H9 (cell line): ENCODE results near the gene CDCA3. TPM values are rescaled to one million over a fixed set of nuclear protein-coding genes. Genes with fewer than 3 reads are reported as not detected.

Source experiments
- DNase-seq: peaks from one replicate; pipeline ENCODE4 v3.0.0-alpha.2; 2017
- H2AFZ ChIP-seq: one replicate; pipeline ENCODE4 v1.6.1; 2013; ENCODE audit warnings: mild to moderate bottlenecking, low read length, control low read depth, moderate library complexity
- H2AK5ac ChIP-seq: 2 replicates; pipeline ENCODE4 v1.6.1; 2013; ENCODE audit warnings: low read length, control low read depth, mixed read lengths; ENCODE audit not compliant: insufficient read length
- H2BK120ac ChIP-seq: one replicate; pipeline ENCODE4 v1.6.1; 2013; ENCODE audit warnings: low read depth, mild to moderate bottlenecking, low read length, control low read depth, inconsistent platforms; ENCODE audit not compliant: poor library complexity, severe bottlenecking
- H2BK12ac ChIP-seq: 2 replicates; pipeline ENCODE4 v1.6.1; 2013; ENCODE audit warnings: low read length, control low read depth, mixed read lengths, low read depth; ENCODE audit not compliant: insufficient read length
- H2BK15ac ChIP-seq: 2 replicates; pipeline ENCODE4 v1.6.1; 2013; ENCODE audit warnings: low read depth, low read length, control low read depth
- H2BK20ac ChIP-seq: one replicate; pipeline ENCODE4 v1.6.1; 2013; ENCODE audit warnings: low read depth, mild to moderate bottlenecking, low read length, control low read depth, inconsistent platforms; ENCODE audit not compliant: poor library complexity, severe bottlenecking
- H2BK5ac ChIP-seq: 2 replicates; pipeline ENCODE4 v1.6.1; 2013; ENCODE audit warnings: low read length, control low read depth, mixed read lengths; ENCODE audit not compliant: insufficient read length
- H3K14ac ChIP-seq: 2 replicates; pipeline ENCODE4 v1.6.1; 2013; ENCODE audit warnings: low read length, control low read depth; ENCODE audit not compliant: insufficient read depth
- H3K18ac ChIP-seq: 2 replicates; pipeline ENCODE4 v1.6.1; 2013; ENCODE audit warnings: low read depth, mild to moderate bottlenecking, mixed read lengths, low read length, control low read depth; ENCODE audit not compliant: insufficient read length
- H3K23ac ChIP-seq: 2 replicates; pipeline ENCODE4 v1.6.1; 2013; ENCODE audit warnings: low read length, control low read depth, mixed read lengths, low read depth; ENCODE audit not compliant: insufficient read length
- H3K23me2 ChIP-seq: 2 replicates; pipeline ENCODE4 v1.6.1; 2013; ENCODE audit warnings: low read depth, mild to moderate bottlenecking, mixed read lengths, low read length, control low read depth; ENCODE audit not compliant: insufficient read length, poor library complexity, severe bottlenecking
- H3K27ac ChIP-seq: 2 replicates; pipeline ENCODE4 v1.5.1; 2013; ENCODE audit warnings: low read length, control low read depth, mixed read lengths, low read depth; ENCODE audit not compliant: insufficient read length
- H3K27me3 ChIP-seq: 2 replicates; pipeline ENCODE4 v1.6.1; 2013; ENCODE audit warnings: low read length, control low read depth, inconsistent platforms; ENCODE audit not compliant: insufficient read depth
- H3K4ac ChIP-seq: 2 replicates; pipeline ENCODE4 v1.6.1; 2013; ENCODE audit warnings: low read depth, mild to moderate bottlenecking, control low read depth, inconsistent platforms, low read length, moderate library complexity
- H3K4me1 ChIP-seq: 2 replicates; pipeline ENCODE4 v1.6.1; 2013; ENCODE audit warnings: low read length, control low read depth, inconsistent platforms; ENCODE audit not compliant: insufficient read depth
- H3K4me2 ChIP-seq: 2 replicates; pipeline ENCODE4 v1.6.1; 2013; ENCODE audit warnings: low read length, control low read depth, mixed read lengths; ENCODE audit not compliant: insufficient read length, insufficient read depth
- H3K56ac ChIP-seq: 2 replicates; pipeline ENCODE4 v1.6.1; 2013; ENCODE audit warnings: low read depth, mild to moderate bottlenecking, mixed read lengths, low read length, control low read depth; ENCODE audit not compliant: insufficient read length
- H3K79me1 ChIP-seq: 2 replicates; pipeline ENCODE4 v1.6.1; 2013; ENCODE audit warnings: low read depth, mild to moderate bottlenecking, moderate library complexity, low read length, control low read depth, inconsistent platforms; ENCODE audit not compliant: insufficient read depth, poor library complexity, severe bottlenecking
- H3K79me2 ChIP-seq: 2 replicates; pipeline ENCODE4 v1.6.1; 2013; ENCODE audit warnings: low read length, control low read depth, inconsistent platforms; ENCODE audit not compliant: insufficient read depth
- H3K9ac ChIP-seq: 2 replicates; pipeline ENCODE4 v1.6.1; 2013; ENCODE audit warnings: low read length, control low read depth, mixed read lengths; ENCODE audit not compliant: insufficient read length; ENCODE audit errors: extremely low read depth
- H3K9me3 ChIP-seq: one replicate; pipeline ENCODE4 v1.6.1; 2013; ENCODE audit warnings: low read depth, low read length, inconsistent platforms; ENCODE audit not compliant: control insufficient read depth
- H3T11ph ChIP-seq: one replicate; pipeline ENCODE4 v1.6.1; 2013; ENCODE audit warnings: mild to moderate bottlenecking, low read length, control low read depth, inconsistent platforms
- H4K20me1 ChIP-seq: one replicate; pipeline ENCODE4 v1.6.1; 2013; ENCODE audit not compliant: control insufficient read depth, insufficient read length, insufficient read depth
- H4K5ac ChIP-seq: 2 replicates; pipeline ENCODE4 v1.6.1; 2013; ENCODE audit warnings: low read depth, mild to moderate bottlenecking, mixed read lengths, low read length, control low read depth; ENCODE audit not compliant: insufficient read length
- H4K8ac ChIP-seq: replicated peaks from 2 replicates; pipeline ENCODE4 v1.6.1; 2013; ENCODE audit warnings: low read length, control low read depth, mixed read lengths, low read depth; ENCODE audit not compliant: insufficient read length
- H4K91ac ChIP-seq: 2 replicates; pipeline ENCODE4 v1.6.1; 2013; ENCODE audit warnings: low read depth, mild to moderate bottlenecking, moderate library complexity, mixed read lengths, low read length, control low read depth; ENCODE audit not compliant: insufficient read length
- H3K27ac Mint-ChIP-seq, 3 experiments: 2 replicates in 2 of 3; 3 replicates in 1 of 3; pipeline ENCODE4 v1.8.0; 2020 to 2021; ENCODE audit warnings: mixed read lengths in 3 of 3, mild to moderate bottlenecking in 1 of 3, moderate library complexity in 1 of 3
- H3K27me3 Mint-ChIP-seq: 2 replicates; pipeline ENCODE4 v1.8.0; 2021; ENCODE audit warnings: low read depth, mild to moderate bottlenecking, moderate library complexity, mixed read lengths
- H3K36me3 Mint-ChIP-seq, 3 experiments: 2 replicates in 2 of 3; 3 replicates in 1 of 3; pipeline ENCODE4 v1.8.0; 2020 to 2021; ENCODE audit warnings: low read depth in 3 of 3, mixed read lengths in 3 of 3; ENCODE audit not compliant: insufficient read depth in 1 of 3
- H3K4me1 Mint-ChIP-seq, 2 experiments: 2 replicates each; pipeline ENCODE4 v1.8.0; 2020; ENCODE audit warnings: mixed read lengths in 2 of 2
- H3K4me3 Mint-ChIP-seq, 2 experiments: 2 replicates in 1 of 2; 3 replicates in 1 of 2; pipeline ENCODE4 v1.8.0; 2020 to 2021; ENCODE audit warnings: mild to moderate bottlenecking in 2 of 2, mixed read lengths in 2 of 2, moderate library complexity in 1 of 2
- H3K9me3 Mint-ChIP-seq, 2 experiments: 2 replicates in 1 of 2; 3 replicates in 1 of 2; pipeline ENCODE4 v1.8.0; 2020; ENCODE audit warnings: mild to moderate bottlenecking in 2 of 2, mixed read lengths in 2 of 2, moderate library complexity in 1 of 2
- WGBS: extraction: QIAGEN DNeasy Blood & Tissue Kit; methylation state at CpG from one replicate; pipeline ENCODE4 v1.1.7; 2013; ENCODE audit warnings: missing lambda C conversion rate, low lambda C conversion rate, mixed read lengths; ENCODE audit not compliant: insufficient read length; ENCODE audit errors: extremely low coverage; 5-methylcytosine and 5-hydroxymethylcytosine counted together
- total RNA-seq: library from RNA; stranded (reverse); gene quantifications from 2 replicates; pipeline ENCODE4 v1.2.1, GENCODE V29; 2021
- TF ChIP-seq, protein P1 (sequence below): fragments of 200-600 bp; sonication (generic); conservative IDR thresholded peaks from 3 replicates; pipeline ENCODE4 v1.8.0; 2021; ENCODE audit warnings: antibody characterized with exemption, mild to moderate bottlenecking

CDCA3 gene
- total RNA-seq, 1 experiment from 2014 or later = 45.1 TPM

DNA sequence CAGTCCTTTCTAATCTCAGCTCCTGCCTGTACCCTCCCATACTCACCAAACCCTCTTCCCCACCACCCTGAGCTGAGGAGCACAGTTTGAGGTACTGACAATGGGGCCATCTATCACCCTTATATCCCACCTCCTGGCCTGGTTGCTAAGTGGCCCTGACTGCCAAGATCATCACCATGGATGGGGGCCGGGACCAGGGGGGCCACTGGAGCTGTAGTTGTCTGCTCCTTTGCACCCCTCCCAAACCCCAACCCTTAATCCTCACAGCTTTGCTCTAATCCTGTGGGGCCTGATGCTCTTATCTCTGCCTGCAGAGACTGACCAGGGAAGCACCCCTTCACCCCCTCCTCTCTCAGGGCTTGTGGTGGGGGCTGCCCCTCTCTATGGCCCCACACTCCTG, 10.8 kb downstream of the CDCA3 start:
- Histone ChIP-seq H3K79me1 (no peaks in the 10 kb centered on the region), H3K18ac (no peak overlapping the region), H3K9ac (no peak overlapping the region), H3T11ph (no peak overlapping the region), H4K91ac (no peak overlapping the region), H2BK12ac (no peak overlapping the region), H3K27ac (no peak overlapping the region), H3K4ac (no peak overlapping the region), H3K9me3 (no peaks in the 10 kb centered on the region), H3K23ac (no peak overlapping the region), H3K14ac (no peak overlapping the region), H2BK20ac (no peak overlapping the region), H4K8ac (no peak overlapping the region), H2AFZ (no peak overlapping the region), H2BK15ac (no peak overlapping the region), H2BK120ac (no peak overlapping the region), H3K56ac (no peak overlapping the region), H2AK5ac (no peak overlapping the region), H4K20me1 (no peaks in the 10 kb centered on the region), H2BK5ac (no peak overlapping the region), H3K79me2 (no peaks in the 10 kb centered on the region), H3K4me2 (no peak overlapping the region), H3K4me1 (no peaks in the 10 kb centered on the region), H3K27me3 (no peaks in the 10 kb centered on the region), H4K5ac (no peak overlapping the region), H3K23me2 (no peaks in the 10 kb centered on the region)
- H3K9me3 Mint-ChIP-seq = no peaks in the 10 kb centered on the region; a peak in 1 of 5 replicates
- DNase-seq = no peak
- H3K27ac Mint-ChIP-seq = peak overlapping the region in 2 of 3 experiments; percentile 39 to 67; a peak in 3 of 7 replicates
- H3K27me3 Mint-ChIP-seq = no peaks in the 10 kb centered on the region
- peaks cover 29 to 72% (median 71%) of the 10 kb centered on the region in 3 experiments for H3K36me3 Mint-ChIP-seq
- TF ChIP-seq, protein P1, sequence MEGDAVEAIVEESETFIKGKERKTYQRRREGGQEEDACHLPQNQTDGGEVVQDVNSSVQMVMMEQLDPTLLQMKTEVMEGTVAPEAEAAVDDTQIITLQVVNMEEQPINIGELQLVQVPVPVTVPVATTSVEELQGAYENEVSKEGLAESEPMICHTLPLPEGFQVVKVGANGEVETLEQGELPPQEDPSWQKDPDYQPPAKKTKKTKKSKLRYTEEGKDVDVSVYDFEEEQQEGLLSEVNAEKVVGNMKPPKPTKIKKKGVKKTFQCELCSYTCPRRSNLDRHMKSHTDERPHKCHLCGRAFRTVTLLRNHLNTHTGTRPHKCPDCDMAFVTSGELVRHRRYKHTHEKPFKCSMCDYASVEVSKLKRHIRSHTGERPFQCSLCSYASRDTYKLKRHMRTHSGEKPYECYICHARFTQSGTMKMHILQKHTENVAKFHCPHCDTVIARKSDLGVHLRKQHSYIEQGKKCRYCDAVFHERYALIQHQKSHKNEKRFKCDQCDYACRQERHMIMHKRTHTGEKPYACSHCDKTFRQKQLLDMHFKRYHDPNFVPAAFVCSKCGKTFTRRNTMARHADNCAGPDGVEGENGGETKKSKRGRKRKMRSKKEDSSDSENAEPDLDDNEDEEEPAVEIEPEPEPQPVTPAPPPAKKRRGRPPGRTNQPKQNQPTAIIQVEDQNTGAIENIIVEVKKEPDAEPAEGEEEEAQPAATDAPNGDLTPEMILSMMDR = no peak
- H3K4me1 Mint-ChIP-seq = peaks cover 4 to 23% of the 10 kb centered on the region in 2 experiments; a peak in 3 of 4 replicates
- no peak overlapping the region for H3K4me3 Mint-ChIP-seq
- WGBS = no CpG with 5 or more reads among the region's 1 CpG
